Ishikawa (cell line): Measurements from ENCODE around the gene ENDOD1.
"Not testable (repeated sequence)": the region's sequence is repeated elsewhere in the genome, so short reads cannot be mapped to it uniquely, and the experiment has no call there.

Source experiments
- CEBPB ChIP-seq: IDR thresholded peaks from 2 replicates; pipeline ENCODE4 v1.6.1; 2012
- CREB1 ChIP-seq: IDR thresholded peaks from 2 replicates; pipeline ENCODE4 v1.6.1; 2012; ENCODE audit warnings: low read depth
- EGR1 ChIP-seq: IDR thresholded peaks from 2 replicates; pipeline ENCODE4 v1.6.1; 2012
- EP300 ChIP-seq: IDR thresholded peaks from 2 replicates; pipeline ENCODE4 v1.6.1; 2012; ENCODE audit warnings: borderline replicate concordance
- FOXM1 ChIP-seq: IDR thresholded peaks from 2 replicates; pipeline ENCODE4 v1.6.1; 2012; ENCODE audit warnings: low read depth, borderline replicate concordance
- NFIC ChIP-seq: IDR thresholded peaks from 2 replicates; pipeline ENCODE4 v1.6.1; 2012
- RAD21 ChIP-seq: IDR thresholded peaks from 2 replicates; pipeline ENCODE4 v1.6.1; 2012; ENCODE audit warnings: low read depth
- TAF1 ChIP-seq: IDR thresholded peaks from 2 replicates; pipeline ENCODE4 v1.6.1; 2012; ENCODE audit warnings: low read depth, mild to moderate bottlenecking
- TCF12 ChIP-seq: IDR thresholded peaks from 2 replicates; pipeline ENCODE4 v1.6.1; 2012; ENCODE audit warnings: low read depth
- TEAD4 ChIP-seq: IDR thresholded peaks from 2 replicates; pipeline ENCODE4 v1.6.1; 2012
- YY1 ChIP-seq: IDR thresholded peaks from 2 replicates; pipeline ENCODE4 v1.6.1; 2012; ENCODE audit warnings: low read depth
- ZBTB7A ChIP-seq: IDR thresholded peaks from 2 replicates; pipeline ENCODE4 v1.6.1; 2012; ENCODE audit warnings: low read depth
- TF ChIP-seq, protein P1 (sequence below): IDR thresholded peaks from 2 replicates; pipeline ENCODE4 v1.6.1; 2012; ENCODE audit warnings: low read depth, mild to moderate bottlenecking
- TF ChIP-seq, protein P2 (sequence below): IDR thresholded peaks from 2 replicates; pipeline ENCODE4 v1.6.1; 2012
- TF ChIP-seq, protein P3 (sequence below): IDR thresholded peaks from 2 replicates; pipeline ENCODE4 v1.6.1; 2012

The ENDOD1 gene

DNA sequence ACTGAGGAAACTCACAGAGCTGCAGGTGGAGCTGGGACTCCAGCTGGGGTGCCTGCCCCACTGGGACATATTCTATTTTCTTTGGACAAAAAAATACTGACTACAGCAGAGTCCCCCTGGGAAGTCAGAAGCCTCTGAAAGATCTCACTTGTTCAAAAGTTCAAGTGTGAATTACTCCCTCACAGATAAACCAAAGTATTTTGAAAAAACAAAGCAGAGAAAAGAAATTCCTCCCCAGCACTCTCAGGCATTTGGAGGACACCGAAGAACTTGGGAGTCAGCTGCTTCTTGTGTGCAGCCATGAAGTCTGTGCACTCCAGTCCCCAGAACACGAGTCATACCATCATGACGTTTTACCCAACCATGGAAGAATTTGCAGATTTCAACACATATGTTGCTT is 40.5 kb upstream of the ENDOD1 start, which contains the start of gene KDM4F:
Gene KDM4F (plus strand): TSS at position 301 of the 400 bp plus-strand sequence.
- not testable (repeated sequence) for TF ChIP-seq YY1, CREB1, TCF12

DNA sequence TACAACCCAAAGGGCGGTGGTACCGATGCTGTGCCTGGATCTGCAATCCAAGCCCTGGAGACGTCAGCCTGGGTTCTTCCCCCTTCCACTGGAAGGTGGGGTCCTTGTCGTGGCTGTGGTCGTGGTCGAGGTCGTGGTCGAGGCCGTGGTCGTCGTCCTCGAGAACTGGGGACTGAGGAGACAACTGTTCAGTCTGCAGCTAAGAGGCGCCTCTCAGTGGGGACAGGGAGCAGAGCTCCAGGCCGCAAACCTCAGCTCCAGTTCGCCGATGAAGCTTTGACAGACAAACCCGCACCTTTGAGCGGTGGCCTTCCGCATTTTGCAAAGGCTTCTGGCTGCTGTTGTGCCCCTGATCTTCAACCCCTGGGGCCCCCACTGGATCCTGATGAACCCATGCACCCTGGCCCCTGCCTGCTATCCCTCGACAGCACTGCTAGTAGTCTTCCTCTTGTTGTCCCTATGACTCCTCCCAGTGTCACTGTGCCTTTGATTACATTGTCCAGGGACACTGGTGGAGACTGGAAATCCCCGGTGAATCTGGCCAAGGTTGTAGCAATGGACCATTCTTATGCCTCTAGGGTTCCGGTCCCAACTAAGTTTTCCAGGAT is 38.9 kb upstream of the ENDOD1 start:
- TF ChIP-seq, protein P1, sequence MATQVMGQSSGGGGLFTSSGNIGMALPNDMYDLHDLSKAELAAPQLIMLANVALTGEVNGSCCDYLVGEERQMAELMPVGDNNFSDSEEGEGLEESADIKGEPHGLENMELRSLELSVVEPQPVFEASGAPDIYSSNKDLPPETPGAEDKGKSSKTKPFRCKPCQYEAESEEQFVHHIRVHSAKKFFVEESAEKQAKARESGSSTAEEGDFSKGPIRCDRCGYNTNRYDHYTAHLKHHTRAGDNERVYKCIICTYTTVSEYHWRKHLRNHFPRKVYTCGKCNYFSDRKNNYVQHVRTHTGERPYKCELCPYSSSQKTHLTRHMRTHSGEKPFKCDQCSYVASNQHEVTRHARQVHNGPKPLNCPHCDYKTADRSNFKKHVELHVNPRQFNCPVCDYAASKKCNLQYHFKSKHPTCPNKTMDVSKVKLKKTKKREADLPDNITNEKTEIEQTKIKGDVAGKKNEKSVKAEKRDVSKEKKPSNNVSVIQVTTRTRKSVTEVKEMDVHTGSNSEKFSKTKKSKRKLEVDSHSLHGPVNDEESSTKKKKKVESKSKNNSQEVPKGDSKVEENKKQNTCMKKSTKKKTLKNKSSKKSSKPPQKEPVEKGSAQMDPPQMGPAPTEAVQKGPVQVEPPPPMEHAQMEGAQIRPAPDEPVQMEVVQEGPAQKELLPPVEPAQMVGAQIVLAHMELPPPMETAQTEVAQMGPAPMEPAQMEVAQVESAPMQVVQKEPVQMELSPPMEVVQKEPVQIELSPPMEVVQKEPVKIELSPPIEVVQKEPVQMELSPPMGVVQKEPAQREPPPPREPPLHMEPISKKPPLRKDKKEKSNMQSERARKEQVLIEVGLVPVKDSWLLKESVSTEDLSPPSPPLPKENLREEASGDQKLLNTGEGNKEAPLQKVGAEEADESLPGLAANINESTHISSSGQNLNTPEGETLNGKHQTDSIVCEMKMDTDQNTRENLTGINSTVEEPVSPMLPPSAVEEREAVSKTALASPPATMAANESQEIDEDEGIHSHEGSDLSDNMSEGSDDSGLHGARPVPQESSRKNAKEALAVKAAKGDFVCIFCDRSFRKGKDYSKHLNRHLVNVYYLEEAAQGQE = no peak

DNA sequence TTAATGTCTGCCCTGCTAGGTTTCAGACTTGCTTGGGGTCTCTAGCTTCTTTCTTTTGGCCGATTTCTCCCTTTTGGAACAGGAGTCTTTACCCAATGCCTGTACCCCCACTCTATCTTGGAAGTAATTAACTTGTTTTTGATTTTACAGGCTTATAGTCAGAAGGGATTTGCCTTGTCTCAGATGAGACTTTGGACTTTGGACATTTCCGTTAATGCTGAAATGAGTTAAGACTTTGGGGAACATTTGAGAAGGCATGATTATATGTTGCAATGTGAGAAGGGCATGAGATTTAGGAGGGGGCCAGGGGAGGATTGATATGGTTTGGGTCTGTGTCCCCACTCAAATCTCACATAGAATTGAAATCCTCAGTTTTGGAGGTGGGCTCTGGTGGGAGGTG is 35.3 kb upstream of the ENDOD1 start:
- TF ChIP-seq TEAD4 (no peak), ZBTB7A (no peak), NFIC (no peak), CEBPB (no peak), EP300 (no peak)
- TF ChIP-seq, protein P2, sequence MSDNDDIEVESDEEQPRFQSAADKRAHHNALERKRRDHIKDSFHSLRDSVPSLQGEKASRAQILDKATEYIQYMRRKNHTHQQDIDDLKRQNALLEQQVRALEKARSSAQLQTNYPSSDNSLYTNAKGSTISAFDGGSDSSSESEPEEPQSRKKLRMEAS = no peak

DNA sequence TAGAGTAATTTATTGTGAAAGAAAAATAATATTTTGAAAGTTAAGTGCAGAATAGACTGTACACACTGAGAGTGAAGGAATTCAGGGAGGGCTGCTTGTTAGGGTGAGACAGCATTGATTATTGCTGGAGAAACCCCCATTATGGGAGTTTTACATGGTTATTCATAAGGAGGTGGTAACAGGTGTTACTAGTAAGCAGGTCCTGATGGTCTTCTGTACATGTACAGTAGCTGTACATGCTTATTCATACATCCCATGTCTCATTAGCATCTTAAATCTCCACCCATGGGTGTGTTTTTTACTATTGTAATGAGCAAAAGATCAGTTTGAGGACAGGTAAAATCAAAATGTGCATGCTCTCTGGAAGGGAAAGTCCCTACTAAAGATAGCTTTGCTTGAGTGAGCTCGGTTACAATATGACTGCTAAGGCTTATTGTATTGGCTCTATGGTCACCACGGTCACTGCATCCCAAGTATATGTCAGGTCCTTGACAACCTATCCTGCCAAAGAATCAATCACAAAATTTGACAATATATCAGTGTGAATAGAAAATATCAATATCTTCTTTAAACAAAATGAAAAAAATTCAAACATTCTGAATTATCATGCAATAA is 34.3 kb upstream of the ENDOD1 start:
- no peak for TF ChIP-seq TAF1
- no peak for TF ChIP-seq TEAD4
- TF ChIP-seq YY1 = no peak
- TF ChIP-seq TCF12 = no peak
- no peak for TF ChIP-seq ZBTB7A
- TF ChIP-seq NFIC = no peak
- no peak for TF ChIP-seq EGR1
- TF ChIP-seq, protein P2 = no peak
- TF ChIP-seq CREB1 = no peak
- no peak for TF ChIP-seq CEBPB
- no peak for TF ChIP-seq RAD21
- TF ChIP-seq EP300 = no peak
- TF ChIP-seq, protein P1 = no peak
- TF ChIP-seq, protein P3, sequence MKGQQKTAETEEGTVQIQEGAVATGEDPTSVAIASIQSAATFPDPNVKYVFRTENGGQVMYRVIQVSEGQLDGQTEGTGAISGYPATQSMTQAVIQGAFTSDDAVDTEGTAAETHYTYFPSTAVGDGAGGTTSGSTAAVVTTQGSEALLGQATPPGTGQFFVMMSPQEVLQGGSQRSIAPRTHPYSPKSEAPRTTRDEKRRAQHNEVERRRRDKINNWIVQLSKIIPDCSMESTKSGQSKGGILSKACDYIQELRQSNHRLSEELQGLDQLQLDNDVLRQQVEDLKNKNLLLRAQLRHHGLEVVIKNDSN = no peak
- TF ChIP-seq FOXM1 = no peak

DNA sequence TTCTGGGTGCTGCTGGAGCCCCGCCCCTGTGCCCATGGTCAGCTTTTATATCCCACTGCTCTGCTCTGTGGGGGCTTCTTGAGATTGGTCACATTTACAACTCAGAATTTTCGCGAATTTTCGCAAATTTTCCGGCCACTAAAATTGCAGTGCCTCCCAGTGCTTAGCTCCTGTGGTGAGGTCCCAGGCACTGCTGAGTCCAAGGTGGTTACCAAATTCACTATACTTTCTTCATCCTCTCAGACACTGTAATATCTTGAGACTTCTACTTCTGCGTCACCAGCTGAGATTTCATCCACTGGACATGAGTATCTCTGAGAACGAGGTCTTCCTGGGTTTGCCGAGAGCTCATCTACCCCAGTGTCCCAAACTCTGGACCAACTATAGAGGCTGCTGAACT is 31.7 kb upstream of the ENDOD1 start:
- TF ChIP-seq ZBTB7A (no peak), CEBPB (no peak), YY1 (no peak)

DNA sequence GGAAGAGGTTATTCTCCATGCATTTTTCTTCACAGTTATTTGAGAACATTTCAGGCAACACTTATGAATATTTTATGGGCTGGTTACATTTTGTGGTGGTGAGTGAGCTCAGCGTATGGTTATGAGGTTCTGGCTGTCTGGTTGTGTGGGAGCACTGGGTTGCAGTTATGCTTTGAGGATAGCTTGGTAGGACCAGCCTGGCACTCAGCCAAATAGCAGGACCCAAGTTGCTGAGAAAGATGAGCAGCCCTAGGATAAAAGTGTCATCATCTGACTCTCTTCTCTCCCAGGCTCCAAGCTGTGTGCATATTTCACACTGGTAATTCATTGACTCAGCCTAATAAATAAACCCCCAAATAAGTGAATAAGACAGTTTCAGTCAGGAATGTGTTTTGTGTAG is 31.0 kb upstream of the ENDOD1 start:
- TF ChIP-seq EGR1 (no peak), TEAD4 (no peak), RAD21 (no peak), CREB1 (no peak), NFIC (0 out of 2 replicates have a peak, but pooled peaks have one; percentile 5)

DNA sequence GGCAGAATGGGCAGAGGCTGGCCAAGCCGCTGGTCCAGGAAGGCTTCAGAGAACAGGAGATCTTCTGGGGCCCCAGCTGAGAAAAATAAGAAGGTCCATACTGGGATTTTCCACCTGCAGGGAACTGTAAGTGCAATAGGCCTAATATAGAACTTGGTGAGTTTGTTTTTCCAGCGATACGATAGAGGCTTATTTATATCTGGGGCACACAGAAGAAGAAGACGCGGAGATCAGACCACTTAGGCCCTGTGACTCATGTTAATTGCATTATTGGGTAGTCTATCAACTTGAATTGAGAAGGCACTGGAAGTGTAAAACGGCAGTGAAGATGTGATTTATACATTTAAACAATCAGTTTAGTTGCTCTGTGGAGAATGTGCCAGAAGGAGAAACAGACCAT is 30.6 kb upstream of the ENDOD1 start:
- TF ChIP-seq TCF12 (no peak), RAD21 (no peak), FOXM1 (no peak), YY1 (no peak), TEAD4 (no peak), EGR1 (no peak), NFIC (no peak)
- TF ChIP-seq, protein P3 = no peak
- TF ChIP-seq, protein P2 = no peak
